A673 (cell line): ENCODE measurements around the gene BARX2.

Source experiments
- EZH2 ChIP-seq: fragments of 200-600 bp; sonication (generic); IDR thresholded peaks from 2 replicates; pipeline ENCODE4 v1.6.1; 2017; ENCODE audit warnings: borderline replicate concordance, low read depth, mild to moderate bottlenecking, mixed read lengths, antibody characterized with exemption, low read length; ENCODE audit not compliant: poor library complexity, severe bottlenecking
- TF ChIP-seq, protein P1 (sequence below): fragments of 300-800, 200-600 bp; sonication (generic); conservative IDR thresholded peaks from 2 replicates; pipeline ENCODE4 v1.5.1; 2017; ENCODE audit warnings: low read depth, mild to moderate bottlenecking, antibody characterized with exemption, low read length, moderate library complexity, mixed read lengths

DNA sequence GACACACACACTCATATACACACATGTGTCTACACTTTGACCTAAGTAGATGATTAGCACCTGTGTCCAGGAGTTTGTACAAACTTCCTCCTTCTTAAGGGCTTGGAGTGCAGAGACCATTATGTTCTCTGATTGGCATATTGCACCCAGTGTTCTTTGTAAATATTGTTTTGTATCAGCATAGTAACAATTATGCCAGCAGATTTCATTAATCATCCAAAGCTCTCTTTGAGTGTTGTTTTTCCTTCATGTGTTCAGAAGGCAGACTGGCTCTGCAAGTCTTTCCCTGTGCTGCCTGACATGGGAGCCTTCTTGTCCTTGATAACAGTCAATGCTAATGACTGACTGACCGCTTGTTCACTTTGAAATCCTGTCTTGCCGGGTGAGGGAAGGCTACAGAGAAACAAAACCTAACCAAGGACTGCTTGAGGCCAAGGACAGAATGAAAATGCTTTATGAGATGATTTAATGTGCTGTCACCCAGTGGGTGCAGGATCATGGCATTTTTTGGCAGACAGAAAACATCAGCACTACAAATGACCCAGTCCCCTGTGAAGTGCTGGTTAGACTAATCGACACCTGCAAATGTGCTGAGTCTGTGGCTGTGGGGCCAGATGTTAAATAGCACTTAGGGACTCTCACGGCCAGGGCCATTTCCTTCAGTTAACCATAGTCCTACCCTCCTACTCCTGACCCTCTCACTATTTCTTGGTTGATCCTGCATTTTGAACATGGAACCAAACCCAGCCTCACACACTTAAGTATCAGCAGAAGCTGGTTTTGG, 6.6 kb upstream of the BARX2 start:
- TF ChIP-seq, protein P1, sequence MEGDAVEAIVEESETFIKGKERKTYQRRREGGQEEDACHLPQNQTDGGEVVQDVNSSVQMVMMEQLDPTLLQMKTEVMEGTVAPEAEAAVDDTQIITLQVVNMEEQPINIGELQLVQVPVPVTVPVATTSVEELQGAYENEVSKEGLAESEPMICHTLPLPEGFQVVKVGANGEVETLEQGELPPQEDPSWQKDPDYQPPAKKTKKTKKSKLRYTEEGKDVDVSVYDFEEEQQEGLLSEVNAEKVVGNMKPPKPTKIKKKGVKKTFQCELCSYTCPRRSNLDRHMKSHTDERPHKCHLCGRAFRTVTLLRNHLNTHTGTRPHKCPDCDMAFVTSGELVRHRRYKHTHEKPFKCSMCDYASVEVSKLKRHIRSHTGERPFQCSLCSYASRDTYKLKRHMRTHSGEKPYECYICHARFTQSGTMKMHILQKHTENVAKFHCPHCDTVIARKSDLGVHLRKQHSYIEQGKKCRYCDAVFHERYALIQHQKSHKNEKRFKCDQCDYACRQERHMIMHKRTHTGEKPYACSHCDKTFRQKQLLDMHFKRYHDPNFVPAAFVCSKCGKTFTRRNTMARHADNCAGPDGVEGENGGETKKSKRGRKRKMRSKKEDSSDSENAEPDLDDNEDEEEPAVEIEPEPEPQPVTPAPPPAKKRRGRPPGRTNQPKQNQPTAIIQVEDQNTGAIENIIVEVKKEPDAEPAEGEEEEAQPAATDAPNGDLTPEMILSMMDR = no peak
- TF ChIP-seq EZH2 = no peak
